KMS-11 (cell line): Measurements from ENCODE around the gene ERC2.

Source experiments
- H2AFZ ChIP-seq: fragments of 200-600 bp; sonication (generic); 2 replicates; pipeline ENCODE4 v1.6.1; 2016; ENCODE audit warnings: antibody characterized with exemption, mixed run types, low read depth
- H3K27ac ChIP-seq: fragments of 200-600 bp; sonication (generic); 2 replicates; pipeline ENCODE4 v1.6.1; 2016; ENCODE audit warnings: mild to moderate bottlenecking, mixed run types
- H3K27me3 ChIP-seq: fragments of 200-600 bp; sonication (generic); 2 replicates; pipeline ENCODE4 v1.6.1; 2017; ENCODE audit warnings: mild to moderate bottlenecking, low read depth, mixed run types, moderate library complexity; ENCODE audit not compliant: insufficient read depth
- H3K36me3 ChIP-seq: fragments of 200-600 bp; sonication (generic); 2 replicates; pipeline ENCODE4 v1.6.1; 2017; ENCODE audit warnings: mild to moderate bottlenecking, mixed run types; ENCODE audit not compliant: insufficient read depth
- H3K4me1 ChIP-seq: fragments of 200-600 bp; sonication (generic); 2 replicates; pipeline ENCODE4 v1.6.1; 2016; ENCODE audit warnings: mild to moderate bottlenecking, low read depth, mixed run types; ENCODE audit not compliant: poor library complexity, severe bottlenecking
- H3K4me2 ChIP-seq: fragments of 200-600 bp; sonication (generic); 2 replicates; pipeline ENCODE4 v1.7.0; 2016; ENCODE audit warnings: mild to moderate bottlenecking, mixed run types
- H3K4me3 ChIP-seq: fragments of 200-600 bp; sonication (generic); IDR thresholded peaks from 2 replicates; pipeline ENCODE4 v1.6.1; 2017; ENCODE audit warnings: low read depth, low read length, mixed read lengths; ENCODE audit not compliant: insufficient read depth
- H3K79me2 ChIP-seq: fragments of 200-600 bp; sonication (generic); 2 replicates; pipeline ENCODE4 v1.6.1; 2016; ENCODE audit warnings: low read depth, mixed run types; ENCODE audit not compliant: insufficient read depth
- H3K9ac ChIP-seq: fragments of 200-600 bp; sonication (generic); 2 replicates; pipeline ENCODE4 v1.6.1; 2016; ENCODE audit warnings: mild to moderate bottlenecking, mixed run types
- H4K20me1 ChIP-seq: fragments of 200-600 bp; sonication (generic); 2 replicates; pipeline ENCODE4 v1.6.1; 2016; ENCODE audit warnings: mild to moderate bottlenecking, mixed run types; ENCODE audit not compliant: insufficient read depth
- CTCF ChIP-seq: fragments of 200-600 bp; sonication (generic); conservative IDR thresholded peaks from 2 replicates; pipeline ENCODE4 v1.6.1; 2017; ENCODE audit warnings: low read depth, mild to moderate bottlenecking, antibody characterized with exemption, low read length, moderate library complexity, mixed read lengths

The ERC2 gene

DNA sequence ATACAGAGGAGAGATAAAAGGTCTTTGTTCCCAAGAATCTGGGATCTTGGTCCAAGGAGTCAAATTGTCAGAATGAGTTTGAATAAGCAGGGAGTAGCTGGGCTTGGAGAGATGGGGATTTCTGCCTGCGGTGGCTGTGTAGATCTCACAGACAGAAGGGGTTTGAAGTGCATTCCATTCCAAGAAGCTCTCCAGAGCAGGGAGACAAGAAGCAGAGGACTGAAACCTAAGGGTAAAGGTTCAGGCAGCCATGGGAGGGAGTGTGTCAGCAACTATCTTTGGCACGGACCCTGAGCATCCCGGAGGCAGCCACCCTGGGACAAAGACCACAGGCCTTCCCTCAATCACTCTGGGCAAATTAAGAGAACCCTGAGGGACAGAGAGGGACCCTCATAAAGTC is 558.9 kb downstream of the ERC2 start:
- H2AFZ ChIP-seq: no peak overlapping the region
- H3K4me3 ChIP-seq: no peak overlapping the region
- no peaks in the 10 kb centered on the region for H3K4me1 ChIP-seq
- H4K20me1 ChIP-seq: no peaks in the 10 kb centered on the region
- no peak for TF ChIP-seq CTCF
- H3K27ac ChIP-seq: no peak overlapping the region
- H3K36me3 ChIP-seq: no peaks in the 10 kb centered on the region
- H3K4me2 ChIP-seq: no peak overlapping the region
- no peaks in the 10 kb centered on the region for H3K79me2 ChIP-seq
- H3K9ac ChIP-seq: no peak overlapping the region
- H3K27me3 ChIP-seq: no peaks in the 10 kb centered on the region

DNA sequence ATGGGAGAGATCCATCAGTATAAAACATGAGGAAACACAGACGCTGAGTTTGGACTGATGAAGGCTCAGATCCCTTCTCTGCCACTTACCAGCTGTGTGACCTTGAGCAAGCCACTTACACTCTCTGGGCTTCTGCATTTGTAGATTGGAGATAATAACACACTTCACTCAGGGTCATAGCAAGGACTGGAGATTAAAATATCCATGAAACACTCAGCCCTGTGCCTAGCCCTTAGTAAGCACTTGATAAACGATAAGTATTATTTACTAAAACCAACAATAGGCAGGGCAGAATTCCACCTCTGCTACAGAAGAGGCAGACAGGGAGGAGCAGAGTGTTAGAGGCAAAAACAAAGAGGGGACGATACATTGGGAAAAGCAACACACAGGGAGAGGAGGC is 560.7 kb downstream of the ERC2 start:
- no peak overlapping the region for H3K9ac ChIP-seq
- no peaks in the 10 kb centered on the region for H4K20me1 ChIP-seq
- H3K27me3 ChIP-seq: no peaks in the 10 kb centered on the region
- no peak overlapping the region for H3K4me2 ChIP-seq
- no peaks in the 10 kb centered on the region for H3K79me2 ChIP-seq
- no peak overlapping the region for H2AFZ ChIP-seq
- H3K4me1 ChIP-seq: no peaks in the 10 kb centered on the region
- H3K4me3 ChIP-seq: no peak overlapping the region
- no peak for TF ChIP-seq CTCF
- no peak overlapping the region for H3K27ac ChIP-seq
- H3K36me3 ChIP-seq: no peaks in the 10 kb centered on the region

GRCh38 chr3:55906896-55907295 is 561.4 kb downstream of the ERC2 start:
- no peaks in the 10 kb centered on the region for H3K36me3 ChIP-seq
- no peak overlapping the region for H3K9ac ChIP-seq
- H2AFZ ChIP-seq: no peak overlapping the region
- no peaks in the 10 kb centered on the region for H3K27me3 ChIP-seq
- no peak overlapping the region for H3K4me3 ChIP-seq
- no peaks in the 10 kb centered on the region for H4K20me1 ChIP-seq
- H3K4me1 ChIP-seq: no peaks in the 10 kb centered on the region
- TF ChIP-seq CTCF: no peak
- H3K27ac ChIP-seq: no peak overlapping the region
- no peak overlapping the region for H3K4me2 ChIP-seq
- no peaks in the 10 kb centered on the region for H3K79me2 ChIP-seq

- Histone ChIP-seq H3K4me1 (no peaks in the 10 kb centered on the region), H3K4me3 (no peak overlapping the region), H3K9ac (no peak overlapping the region), H4K20me1 (no peaks in the 10 kb centered on the region), H3K27me3 (no peaks in the 10 kb centered on the region), H3K36me3 (no peaks in the 10 kb centered on the region), H3K4me2 (no peak overlapping the region), H3K79me2 (no peaks in the 10 kb centered on the region), H3K27ac (no peak overlapping the region), H2AFZ (no peak overlapping the region)
- TF ChIP-seq CTCF: no peak
These were observed 563.6 kb downstream of the ERC2 start for GRCh38 chr3:55904716-55905115.

DNA sequence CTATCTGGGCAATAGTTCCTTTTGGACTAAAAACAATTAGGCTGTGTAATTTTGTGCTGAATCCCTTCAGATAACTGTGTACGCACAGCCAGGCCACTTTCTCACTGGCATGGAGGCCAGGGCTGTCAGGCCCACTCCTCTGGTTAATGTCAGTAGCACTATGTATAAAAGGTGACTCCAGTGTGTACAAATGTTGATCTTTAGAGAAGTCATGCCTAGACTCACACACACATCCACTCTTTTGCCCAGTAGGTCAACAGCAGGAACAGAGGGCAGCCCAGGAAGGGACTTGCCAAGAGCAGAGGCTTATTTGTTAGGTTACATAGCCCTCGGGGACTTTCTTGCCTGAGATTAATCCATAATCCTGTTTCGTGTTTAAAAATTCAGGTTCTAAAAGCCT is 564.6 kb downstream of the ERC2 start:
- no peaks in the 10 kb centered on the region for H3K4me1 ChIP-seq
- H3K9ac ChIP-seq: no peak overlapping the region
- H3K4me3 ChIP-seq: no peak overlapping the region
- H2AFZ ChIP-seq: no peak overlapping the region
- TF ChIP-seq CTCF: no peak
- H3K27me3 ChIP-seq: no peaks in the 10 kb centered on the region
- no peaks in the 10 kb centered on the region for H3K79me2 ChIP-seq
- H3K36me3 ChIP-seq: no peaks in the 10 kb centered on the region
- no peak overlapping the region for H3K27ac ChIP-seq
- no peaks in the 10 kb centered on the region for H4K20me1 ChIP-seq
- no peak overlapping the region for H3K4me2 ChIP-seq
